LNCAP (cell line): Measurements from ENCODE around the gene SVOP.

Experiments
- CTCF ChIP-seq: fragments of 450-650 bp; IDR thresholded peaks from 2 replicates; pipeline ENCODE4 v1.5.1; 2017; ENCODE audit warnings: mild to moderate bottlenecking

SVOP gene

GRCh38 chr12:108914121-108914531 is 106.7 kb downstream of the SVOP start:
- no peak for TF ChIP-seq CTCF

DNA sequence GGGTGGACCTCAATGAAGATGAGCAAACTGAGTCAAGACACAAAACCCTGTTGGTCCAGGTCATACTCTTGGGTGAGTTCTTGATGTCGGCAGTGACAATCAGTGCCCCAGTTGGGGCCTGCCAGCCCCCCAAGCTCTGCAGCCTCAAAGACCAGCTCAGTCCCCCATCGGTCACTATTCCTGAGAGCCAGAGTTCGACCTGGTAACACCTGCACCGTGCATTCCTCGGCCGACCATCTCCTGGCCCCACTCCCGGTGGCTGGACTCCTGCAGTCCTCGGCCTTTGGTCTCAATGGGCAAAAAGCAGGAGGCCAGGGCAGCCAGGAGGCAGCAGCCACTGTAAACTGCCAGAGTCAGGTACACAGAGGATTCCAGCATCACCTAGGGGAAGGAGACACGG is 108.5 kb downstream of the SVOP start:
- TF ChIP-seq CTCF: no peak

DNA sequence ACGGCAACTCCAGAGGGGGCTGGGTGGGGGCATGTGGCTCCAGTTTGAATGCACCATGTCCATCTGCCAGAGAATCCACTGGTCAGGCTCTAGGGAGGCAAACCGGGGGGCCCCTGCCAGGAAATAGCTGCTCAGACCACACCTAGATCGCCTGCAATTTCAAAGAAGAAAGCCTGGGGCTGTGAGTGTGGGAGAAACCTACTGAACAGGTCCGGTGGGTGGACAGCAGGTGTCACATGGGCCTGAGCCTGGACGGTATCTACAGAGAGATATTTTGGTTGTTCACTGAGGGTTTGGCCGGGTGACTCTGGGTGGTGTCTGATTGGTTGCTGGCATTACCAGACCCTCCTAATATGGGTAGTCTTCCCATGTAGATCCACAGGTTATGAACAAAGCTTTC is 109.0 kb downstream of the SVOP start:
- no peak for TF ChIP-seq CTCF

DNA sequence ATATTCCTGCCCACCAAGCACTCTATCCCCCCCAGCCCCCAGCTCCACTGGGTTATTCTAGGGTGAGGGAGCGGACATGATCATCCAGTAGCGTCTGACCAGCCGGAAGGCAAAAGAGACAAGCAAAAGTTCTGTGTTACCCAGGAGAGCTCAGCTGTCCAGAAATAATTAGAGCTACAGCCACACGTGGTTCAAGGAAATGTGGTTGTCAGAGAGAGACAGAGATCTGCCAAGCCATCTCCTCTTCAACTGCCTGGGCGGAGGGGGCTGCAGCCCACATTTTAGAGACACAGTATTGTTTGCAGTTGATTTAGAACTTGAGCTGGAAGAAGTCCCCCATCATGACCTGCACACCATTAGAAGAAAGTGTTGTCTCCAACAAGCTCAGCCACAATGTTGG is 110.5 kb downstream of the SVOP start:
- TF ChIP-seq CTCF: no peak

GRCh38 chr12:108907839-108908351 is 113.0 kb downstream of the SVOP start:
- TF ChIP-seq CTCF: no peak

- no peak for TF ChIP-seq CTCF
Measured at GRCh38 chr12:108906971-108907370, 113.9 kb downstream of the SVOP start.

DNA sequence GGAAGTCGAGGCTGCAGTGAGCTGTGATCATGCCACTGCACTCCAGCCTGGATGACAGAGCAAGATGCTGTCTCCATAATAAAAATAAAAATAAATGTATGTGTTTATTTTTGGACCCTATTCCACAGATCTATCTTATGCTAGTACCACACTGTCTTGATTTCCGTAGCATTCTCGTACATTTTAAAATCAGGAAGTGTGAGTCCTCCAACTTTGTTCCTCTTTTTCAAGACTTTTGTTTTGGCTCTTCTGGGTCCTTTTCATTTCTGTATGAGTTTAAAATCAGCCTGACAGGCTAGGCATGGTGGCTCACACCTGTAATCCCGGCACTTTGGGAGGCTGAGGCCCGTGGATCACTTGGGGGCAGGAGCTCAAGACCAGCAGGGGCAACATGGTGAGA is 115.1 kb downstream of the SVOP start:
- no peak for TF ChIP-seq CTCF

DNA sequence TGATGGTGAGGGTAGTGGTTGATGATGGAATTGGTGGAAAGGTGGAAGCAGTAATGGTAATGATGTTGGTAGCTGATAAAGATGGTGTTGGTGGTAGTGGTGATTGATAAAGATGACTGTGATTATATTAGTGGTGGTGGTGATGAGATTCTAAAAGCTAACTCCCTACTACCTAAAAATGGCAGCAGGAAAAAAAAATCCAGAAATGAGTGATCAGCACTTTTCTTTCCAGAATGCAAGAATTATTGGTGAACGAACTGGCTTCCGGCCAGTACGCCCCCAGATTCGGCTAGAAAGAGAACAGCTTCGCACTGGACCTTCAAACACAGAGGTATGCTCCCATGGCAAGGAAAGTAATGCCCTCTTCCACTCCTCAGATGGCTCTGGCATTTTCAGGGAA is 121.7 kb downstream of the SVOP start:
- TF ChIP-seq CTCF: no peak
